GM21737 (cell line): Measurements from ENCODE around the gene MAPK4.
"Not testable (repeated sequence)": the region's sequence is repeated elsewhere in the genome, so short reads cannot be mapped to it uniquely, and the experiment has no call there.

Experiments used
- ATAC-seq: cut with Tn5 transposase; IDR thresholded peaks from one replicate; pipeline ENCODE4 v1.9.1; 2021; ENCODE audit warnings: mild to moderate bottlenecking, moderate library complexity; ENCODE audit not compliant: unreplicated experiment

MAPK4 gene

DNA sequence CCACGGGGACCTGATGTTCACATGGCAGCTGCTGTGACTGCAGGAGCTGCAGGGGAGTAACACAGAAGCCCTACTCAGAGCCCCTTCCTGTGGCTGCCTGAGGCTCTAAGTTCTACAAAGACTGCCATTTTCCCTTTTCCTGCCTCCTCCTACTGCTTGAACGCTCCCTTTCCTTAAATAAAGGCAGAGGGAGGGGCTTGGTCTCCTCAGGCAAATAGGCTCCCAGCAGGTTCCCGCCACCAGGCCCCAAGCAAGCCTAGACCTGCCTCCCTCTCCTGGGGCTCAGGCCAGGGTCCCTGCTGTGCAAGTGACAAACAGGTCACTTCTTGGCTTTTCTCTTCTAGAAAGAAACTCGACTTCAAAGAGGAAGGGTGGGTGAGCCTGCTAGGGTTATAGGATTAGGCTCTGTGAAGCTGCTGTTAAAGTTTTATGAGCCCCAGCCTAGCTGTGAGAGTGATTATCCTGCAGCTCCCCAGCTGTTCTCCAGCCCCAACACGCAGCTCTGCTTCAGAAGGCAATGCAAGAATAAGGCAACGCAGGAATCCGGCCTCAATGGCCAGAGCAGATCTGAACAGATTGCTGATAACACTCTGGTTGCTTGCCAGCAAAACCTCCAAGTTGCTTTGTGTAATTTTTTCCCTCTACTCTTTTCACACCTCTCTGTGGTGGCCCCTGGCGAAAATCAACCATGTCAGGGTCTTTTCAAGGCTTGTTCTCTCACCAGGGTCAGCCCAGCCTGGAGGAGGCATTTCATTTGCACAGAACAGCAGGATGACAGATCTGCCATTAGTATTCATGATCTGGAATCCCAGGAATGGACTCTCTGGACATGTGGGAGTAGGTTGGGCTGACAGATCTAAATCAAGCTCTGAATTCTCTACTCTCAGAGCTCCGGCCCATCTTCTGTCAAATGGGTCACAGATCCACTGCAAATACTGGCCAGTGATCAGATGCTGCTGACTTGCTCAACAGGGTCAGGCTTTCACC, 188.6 kb downstream of the MAPK4 start:
- ATAC-seq = no peak

DNA sequence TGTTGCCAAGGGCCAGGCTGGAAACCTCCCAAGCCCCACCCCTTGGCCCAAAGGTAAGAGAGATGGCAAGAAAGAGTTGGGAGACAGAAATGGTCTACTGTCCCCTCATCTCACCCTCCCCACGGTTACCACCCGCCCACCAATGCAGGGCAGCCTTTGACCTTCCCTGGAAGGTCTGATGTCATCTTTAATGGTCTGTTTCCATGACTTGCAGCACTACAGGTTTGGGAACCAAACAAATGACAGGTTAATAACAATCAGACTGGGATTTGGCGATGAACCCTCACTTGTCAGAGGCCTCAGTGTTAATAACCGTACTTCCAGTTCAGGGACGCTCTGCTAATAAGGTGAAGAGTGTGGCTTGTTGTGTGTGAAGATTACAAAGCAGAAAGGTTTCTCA, 189.5 kb downstream of the MAPK4 start:
- ATAC-seq = no peak

DNA sequence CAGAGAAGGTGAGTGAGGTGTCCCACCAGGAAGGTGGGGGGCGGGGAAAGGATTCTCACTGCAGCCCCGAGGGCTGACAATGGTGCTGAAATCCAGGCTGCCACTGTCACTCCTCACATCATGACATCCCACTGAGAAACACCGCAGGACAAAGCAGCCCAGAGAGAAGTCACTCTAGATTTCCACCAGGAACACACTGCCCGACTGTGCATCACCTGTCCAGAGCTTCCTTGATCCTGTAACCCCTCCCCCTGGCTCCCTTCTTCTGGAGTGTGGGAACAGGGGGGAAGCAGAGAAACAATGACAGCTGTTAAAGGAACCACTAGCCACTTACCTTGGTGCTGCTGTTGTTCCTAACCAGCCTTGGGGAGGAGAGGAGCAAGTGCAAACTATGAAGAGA, 190.1 kb downstream of the MAPK4 start:
- ATAC-seq = no peak

DNA sequence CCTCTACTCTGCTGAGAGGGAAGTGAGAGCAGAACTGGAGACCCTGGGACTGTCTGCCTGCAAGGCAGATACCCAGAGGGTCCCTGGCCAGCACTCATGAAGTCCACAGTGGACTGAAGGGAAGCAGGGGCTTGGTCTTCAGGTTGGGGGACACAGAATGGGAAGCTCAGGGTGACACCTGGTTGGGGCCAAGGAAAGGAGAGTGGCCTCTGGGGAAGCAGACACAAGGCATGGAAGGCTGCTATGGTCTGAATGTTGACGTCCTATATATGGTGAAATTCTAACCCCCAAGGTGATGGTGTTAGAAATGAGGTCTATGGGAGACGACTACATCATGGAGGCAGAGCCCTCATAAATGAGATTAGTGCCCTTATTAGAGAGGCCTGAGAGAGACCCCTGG, 190.7 kb downstream of the MAPK4 start:
- ATAC-seq = no peak

DNA sequence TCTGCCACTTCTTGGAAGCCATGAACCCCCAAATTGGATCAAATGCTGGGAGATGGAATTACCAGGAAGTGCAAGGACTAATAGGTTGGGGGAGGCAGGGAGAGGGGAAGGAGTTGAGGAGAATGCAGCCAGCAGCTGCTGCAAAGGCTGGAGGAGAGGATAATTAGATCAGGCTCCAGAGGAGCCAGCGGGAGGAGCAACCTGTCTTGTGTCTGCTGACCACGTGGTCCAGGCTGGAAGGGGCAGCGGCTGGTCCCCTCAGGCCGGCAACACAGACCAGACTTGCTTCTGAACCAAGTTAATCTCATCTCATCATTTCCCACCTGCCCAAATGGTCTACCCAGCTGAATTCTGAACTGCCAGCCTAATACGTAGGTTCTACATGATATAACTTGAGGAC, 191.6 kb downstream of the MAPK4 start:
- ATAC-seq = no peak

DNA sequence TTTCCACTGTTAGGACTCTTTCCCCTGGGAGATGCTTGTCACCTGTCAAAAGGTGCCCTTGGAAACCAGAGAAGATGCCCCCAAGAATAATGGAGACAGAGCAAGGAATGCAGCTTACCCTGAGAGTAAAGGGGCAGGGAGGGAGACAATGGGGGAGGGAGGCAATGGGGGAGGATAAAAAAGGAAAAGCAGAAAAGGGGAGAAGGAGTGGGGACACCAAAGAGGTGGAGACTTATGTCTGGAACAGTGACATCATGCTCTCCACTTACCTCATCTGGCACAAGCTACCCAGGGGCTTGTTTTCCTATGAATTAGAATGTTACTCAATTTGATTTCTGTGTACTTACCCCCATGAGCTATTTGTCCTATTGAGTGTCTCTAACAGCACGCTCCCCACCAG, 192.1 kb downstream of the MAPK4 start:
- no peak for ATAC-seq

DNA sequence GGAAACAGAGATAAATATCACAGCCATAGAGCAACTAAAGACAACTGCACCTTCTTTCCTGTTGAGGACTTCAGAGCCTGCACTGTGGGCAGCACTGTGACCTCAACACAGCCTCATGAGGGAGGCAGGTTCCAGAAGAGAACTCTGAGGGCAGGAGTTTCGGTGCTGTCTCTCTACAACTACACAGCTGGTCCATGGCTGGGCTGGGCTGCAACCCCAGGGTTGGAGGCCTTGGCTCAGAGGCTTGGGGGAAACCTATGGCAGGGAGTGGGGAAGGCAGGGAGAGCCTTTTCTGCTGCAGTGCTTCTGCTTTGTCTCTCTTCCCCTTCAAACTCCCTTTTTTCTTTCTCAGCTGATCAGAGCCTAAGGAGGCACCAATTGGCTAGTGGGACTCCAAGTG, 193.4 kb downstream of the MAPK4 start:
- no peak for ATAC-seq

DNA sequence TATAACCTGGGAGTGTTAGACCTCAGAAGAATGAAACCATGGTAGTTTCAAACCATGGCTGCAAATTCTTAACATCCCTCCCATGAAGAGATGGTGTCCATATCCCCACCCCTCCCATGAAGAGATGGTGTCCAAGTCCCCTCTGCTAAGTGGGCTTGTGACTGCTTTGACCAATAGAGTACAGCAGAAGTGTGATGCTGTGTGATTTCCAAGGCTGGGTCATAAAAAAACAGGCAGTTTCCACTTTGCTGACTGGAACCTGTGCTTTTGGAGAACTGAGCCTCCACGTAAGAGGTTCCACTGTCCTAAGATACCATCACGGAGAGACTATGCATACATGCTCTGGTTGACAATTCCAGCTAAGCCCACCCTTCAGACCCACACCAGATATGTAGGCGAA, 194.4 kb downstream of the MAPK4 start:
- no peak for ATAC-seq

DNA sequence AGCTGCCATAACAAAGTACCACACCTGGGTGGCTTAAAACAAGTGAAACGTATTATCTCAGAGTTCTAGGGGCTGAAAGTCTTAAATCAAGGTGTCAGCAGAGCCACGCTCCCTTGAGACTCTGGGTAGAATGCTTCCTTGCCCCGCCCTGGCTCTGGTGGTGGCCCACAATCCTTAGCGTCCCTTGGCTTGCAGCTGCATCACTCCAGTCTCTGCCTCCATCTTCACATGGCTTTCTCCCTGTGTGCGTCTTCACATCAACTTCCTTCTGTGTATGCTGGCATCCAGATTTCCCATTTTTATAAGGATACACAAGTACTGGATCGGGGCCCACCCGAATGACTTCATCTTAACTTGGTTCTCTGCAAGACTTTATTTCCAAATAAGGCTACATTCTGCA, 197.5 kb downstream of the MAPK4 start:
- ATAC-seq = no peak

DNA sequence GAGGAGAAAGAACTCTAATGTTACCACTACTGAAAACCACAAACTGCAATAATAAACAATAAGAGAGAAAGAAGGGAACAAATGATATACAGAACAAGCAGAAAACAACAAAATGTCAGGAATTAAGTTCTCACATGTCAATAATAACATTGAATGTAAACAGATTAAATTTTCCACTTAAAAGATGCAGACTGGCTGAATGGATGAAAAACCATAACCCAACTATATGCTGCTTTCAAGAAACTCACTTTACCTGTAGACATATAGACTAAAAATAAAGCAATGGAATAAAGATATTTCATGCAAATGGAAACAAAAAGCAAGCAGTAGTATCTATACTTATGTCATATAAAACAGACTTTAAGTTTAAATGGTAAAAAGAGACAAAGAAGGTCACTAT, 209.6 kb downstream of the MAPK4 start:
- ATAC-seq = no peak

DNA sequence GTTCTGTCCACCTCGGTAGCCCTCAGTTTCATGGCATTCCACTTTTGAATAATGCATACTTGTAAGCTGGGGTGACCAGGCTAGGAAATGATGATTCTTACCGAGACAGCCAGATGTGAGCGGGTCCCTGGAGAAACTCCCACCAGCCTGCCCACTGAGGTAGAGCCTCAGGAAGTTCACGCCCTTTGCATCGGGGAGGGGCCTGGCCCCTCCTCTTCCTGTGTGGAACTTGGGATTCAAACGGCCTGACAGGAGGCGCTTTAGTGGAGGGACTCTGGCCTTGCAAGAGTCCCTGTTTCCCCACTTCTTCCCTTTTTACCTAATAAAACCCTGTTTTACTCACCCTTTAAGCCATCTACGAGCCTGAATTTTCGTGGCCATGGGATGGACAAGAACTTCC, 215.3 kb downstream of the MAPK4 start:
- ATAC-seq = no peak

DNA sequence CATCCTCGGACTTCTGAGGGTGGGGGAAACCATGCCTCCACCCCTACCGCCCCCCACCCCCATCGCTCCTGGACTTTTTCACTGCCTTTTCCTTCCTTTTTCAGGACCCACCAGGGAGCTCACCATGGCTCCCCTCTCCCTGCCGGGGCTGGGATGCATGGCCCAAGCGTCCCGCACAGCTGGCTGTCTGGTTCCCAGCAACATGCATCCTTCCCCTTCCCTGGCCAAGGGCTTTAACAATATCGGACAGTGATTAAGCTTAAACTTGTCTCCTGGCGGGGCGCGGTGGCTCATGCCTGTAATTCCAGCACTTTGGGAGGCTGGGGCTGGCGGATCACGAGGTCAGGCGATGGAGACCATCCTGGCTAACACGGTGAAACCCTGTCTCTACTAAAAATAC, 215.8 kb downstream of the MAPK4 start:
- no peak for ATAC-seq

DNA sequence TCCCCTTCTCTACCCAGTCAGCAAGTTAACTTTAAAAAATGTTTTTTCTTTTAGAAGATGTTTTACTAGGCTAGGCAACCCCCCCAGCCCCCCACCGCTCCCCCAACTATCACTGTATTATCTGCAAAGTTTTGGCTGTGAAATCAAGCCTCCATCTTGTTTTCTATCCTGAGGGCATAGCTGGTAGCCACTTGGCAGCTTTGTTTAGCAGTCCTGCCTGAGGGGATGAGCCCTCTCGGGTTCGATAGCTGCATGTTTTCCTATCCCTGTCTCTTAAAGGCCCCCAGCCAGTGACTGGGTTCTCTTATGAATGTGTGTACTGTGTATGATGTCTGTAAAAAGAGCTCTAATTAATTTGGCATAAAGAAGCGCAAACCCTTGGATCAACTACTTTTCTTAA, 216.5 kb downstream of the MAPK4 start:
- no peak for ATAC-seq

DNA sequence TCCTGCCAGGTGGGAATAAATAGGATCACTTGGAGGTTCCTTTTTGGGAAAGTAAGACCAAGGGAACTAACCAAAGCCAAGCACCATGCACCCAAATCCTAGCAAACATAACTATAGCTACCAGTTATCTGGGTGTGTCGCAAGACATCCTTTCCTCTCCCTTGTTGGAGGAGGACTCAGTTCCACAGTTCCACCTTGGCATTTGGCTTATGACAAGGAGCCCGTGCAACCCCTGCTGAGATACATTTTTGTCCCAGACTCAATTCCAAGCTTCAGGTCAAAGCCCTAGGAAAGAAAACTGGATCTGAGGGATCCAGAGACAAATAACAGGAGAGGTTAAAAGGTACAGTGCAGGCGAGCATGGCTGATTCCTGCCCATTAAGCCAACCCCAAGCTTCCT, 219.1 kb downstream of the MAPK4 start:
- not testable (repeated sequence) for ATAC-seq
